Hepatocyte (in vitro differentiated cells): ENCODE results near the gene PRR36. TPM values are rescaled to one million over a fixed set of nuclear protein-coding genes. Genes with fewer than 3 reads are reported as not detected.

Experiments used
- DNase-seq: peaks from one replicate; pipeline ENCODE4 v3.0.0-alpha.2; 2016; ENCODE audit warnings: low spot score
- H2AFZ ChIP-seq: fragments of 200-600 bp; sonication (generic); 2 replicates; pipeline ENCODE4 v1.6.0; 2016; ENCODE audit warnings: antibody characterized with exemption, mild to moderate bottlenecking
- H3K27ac ChIP-seq: fragments of 200-600 bp; sonication (generic); 2 replicates; pipeline ENCODE4 v1.5.1; 2016; ENCODE audit warnings: mild to moderate bottlenecking
- H3K27me3 ChIP-seq: fragments of 200-600 bp; sonication (generic); 2 replicates; pipeline ENCODE4 v1.6.1; 2016
- H3K36me3 ChIP-seq: fragments of 200-600 bp; sonication (generic); replicated peaks from 2 replicates; pipeline ENCODE4 v1.5.1; 2016; ENCODE audit warnings: low read depth; ENCODE audit not compliant: insufficient read depth
- H3K4me1 ChIP-seq: fragments of 200-600 bp; sonication (generic); 2 replicates; pipeline ENCODE4 v1.5.1; 2016; ENCODE audit warnings: mild to moderate bottlenecking, moderate library complexity; ENCODE audit not compliant: insufficient read depth
- H3K4me2 ChIP-seq: fragments of 200-600 bp; sonication (generic); 2 replicates; pipeline ENCODE4 v1.6.0; 2016
- H3K4me3 ChIP-seq: fragments of 200-600 bp; sonication (generic); 2 replicates; pipeline ENCODE4 v1.5.1; 2016; ENCODE audit warnings: mild to moderate bottlenecking
- H3K79me2 ChIP-seq: fragments of 200-600 bp; sonication (generic); 2 replicates; pipeline ENCODE4 v1.6.0; 2017; ENCODE audit warnings: mild to moderate bottlenecking
- H3K9me2 ChIP-seq: fragments of 200-600 bp; sonication (generic); replicated peaks from 2 replicates; pipeline ENCODE4 v1.6.0; 2017; ENCODE audit warnings: mild to moderate bottlenecking; ENCODE audit not compliant: insufficient read depth
- H3K9me3 ChIP-seq: fragments of 200-600 bp; sonication (generic); 2 replicates; pipeline ENCODE4 v1.5.1; 2016; ENCODE audit warnings: low read depth, mild to moderate bottlenecking
- H4K20me1 ChIP-seq: fragments of 200-600 bp; sonication (generic); 2 replicates; pipeline ENCODE4 v1.6.0; 2016; ENCODE audit warnings: mild to moderate bottlenecking; ENCODE audit not compliant: insufficient read depth, poor library complexity, severe bottlenecking
- EZH2 ChIP-seq: fragments of 200-600 bp; sonication (generic); IDR thresholded peaks from 2 replicates; pipeline ENCODE4 v1.6.1; 2016; ENCODE audit warnings: antibody characterized with exemption, mild to moderate bottlenecking, borderline replicate concordance
- EZH2phosphoT487 ChIP-seq: fragments of 200-600 bp; sonication (generic); IDR thresholded peaks from one replicate; pipeline ENCODE4 v1.6.1; 2018; ENCODE audit warnings: antibody characterized with exemption, mild to moderate bottlenecking, low read depth, moderate library complexity; ENCODE audit not compliant: unreplicated experiment, severe bottlenecking
- WGBS: methylation state at CpG from one replicate; pipeline ENCODE4 v1.1.6; 2016; ENCODE audit warnings: low lambda C conversion rate; ENCODE audit errors: missing lambda C conversion rate; 5-methylcytosine and 5-hydroxymethylcytosine counted together
- polyA plus RNA-seq: library from polyadenylated mRNA; unstranded; fragments of >200 nt; fragmentation: Nextera tagmentation; extraction: Ambion mirVana; gene quantifications from 2 replicates; pipeline ENCODE4 v1.2.1, GENCODE V29; 2016
- total RNA-seq: library from RNA; depleted of rRNA; stranded (reverse); fragments of >200 nt; gene quantifications from 2 replicates; pipeline ENCODE4 v1.2.3, GENCODE V29; 2014
- TF ChIP-seq, protein P1 (sequence below): fragments of 200-600 bp; sonication (generic); IDR thresholded peaks from 2 replicates; pipeline ENCODE4 v1.5.1; 2016; ENCODE audit warnings: antibody characterized with exemption, mild to moderate bottlenecking; ENCODE audit not compliant: poor library complexity

The PRR36 gene
- total and polyA plus RNA-seq, 2 experiments from 2014 or later = 1.00 to 2.5 TPM

- Histone ChIP-seq H3K4me1 (no peaks in the 10 kb centered on the region), H3K4me3 (no peak overlapping the region), H2AFZ (no peak overlapping the region), H3K79me2 (no peaks in the 10 kb centered on the region), H3K4me2 (no peak overlapping the region), H3K27me3 (no peaks in the 10 kb centered on the region), H3K36me3 (no peaks in the 10 kb centered on the region), H3K9me3 (no peaks in the 10 kb centered on the region), H3K27ac (no peak overlapping the region), H3K9me2 (no peaks in the 10 kb centered on the region), H4K20me1 (no peaks in the 10 kb centered on the region)
- WGBS = 77% methylated on average over 10 of the region's 10 CpGs
- DNase-seq = peak; percentile 4
- TF ChIP-seq EZH2phosphoT487 = no peak
- TF ChIP-seq EZH2 = no peak
- TF ChIP-seq, protein P1, sequence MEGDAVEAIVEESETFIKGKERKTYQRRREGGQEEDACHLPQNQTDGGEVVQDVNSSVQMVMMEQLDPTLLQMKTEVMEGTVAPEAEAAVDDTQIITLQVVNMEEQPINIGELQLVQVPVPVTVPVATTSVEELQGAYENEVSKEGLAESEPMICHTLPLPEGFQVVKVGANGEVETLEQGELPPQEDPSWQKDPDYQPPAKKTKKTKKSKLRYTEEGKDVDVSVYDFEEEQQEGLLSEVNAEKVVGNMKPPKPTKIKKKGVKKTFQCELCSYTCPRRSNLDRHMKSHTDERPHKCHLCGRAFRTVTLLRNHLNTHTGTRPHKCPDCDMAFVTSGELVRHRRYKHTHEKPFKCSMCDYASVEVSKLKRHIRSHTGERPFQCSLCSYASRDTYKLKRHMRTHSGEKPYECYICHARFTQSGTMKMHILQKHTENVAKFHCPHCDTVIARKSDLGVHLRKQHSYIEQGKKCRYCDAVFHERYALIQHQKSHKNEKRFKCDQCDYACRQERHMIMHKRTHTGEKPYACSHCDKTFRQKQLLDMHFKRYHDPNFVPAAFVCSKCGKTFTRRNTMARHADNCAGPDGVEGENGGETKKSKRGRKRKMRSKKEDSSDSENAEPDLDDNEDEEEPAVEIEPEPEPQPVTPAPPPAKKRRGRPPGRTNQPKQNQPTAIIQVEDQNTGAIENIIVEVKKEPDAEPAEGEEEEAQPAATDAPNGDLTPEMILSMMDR = no peak
These were observed 29.2 kb downstream of the PRR36 start for GRCh38 chr19:7844951-7845350.

GRCh38 chr19:7844405-7844804 is 29.8 kb downstream of the PRR36 start:
- H3K4me3 ChIP-seq = no peak overlapping the region
- H3K4me1 ChIP-seq = no peaks in the 10 kb centered on the region
- WGBS = 77% methylated on average over 5 of the region's 5 CpGs
- H3K27ac ChIP-seq = no peak overlapping the region
- TF ChIP-seq, protein P1 = no peak
- TF ChIP-seq EZH2 (no peak), EZH2phosphoT487 (no peak)
- no peaks in the 10 kb centered on the region for H3K79me2 ChIP-seq
- no peak overlapping the region for H2AFZ ChIP-seq
- H3K36me3 ChIP-seq = no peaks in the 10 kb centered on the region
- H3K27me3 ChIP-seq = no peaks in the 10 kb centered on the region
- H3K9me3 ChIP-seq = no peaks in the 10 kb centered on the region
- H4K20me1 ChIP-seq = no peaks in the 10 kb centered on the region
- H3K9me2 ChIP-seq = no peaks in the 10 kb centered on the region
- no peak overlapping the region for H3K4me2 ChIP-seq
- no peak for DNase-seq

DNA sequence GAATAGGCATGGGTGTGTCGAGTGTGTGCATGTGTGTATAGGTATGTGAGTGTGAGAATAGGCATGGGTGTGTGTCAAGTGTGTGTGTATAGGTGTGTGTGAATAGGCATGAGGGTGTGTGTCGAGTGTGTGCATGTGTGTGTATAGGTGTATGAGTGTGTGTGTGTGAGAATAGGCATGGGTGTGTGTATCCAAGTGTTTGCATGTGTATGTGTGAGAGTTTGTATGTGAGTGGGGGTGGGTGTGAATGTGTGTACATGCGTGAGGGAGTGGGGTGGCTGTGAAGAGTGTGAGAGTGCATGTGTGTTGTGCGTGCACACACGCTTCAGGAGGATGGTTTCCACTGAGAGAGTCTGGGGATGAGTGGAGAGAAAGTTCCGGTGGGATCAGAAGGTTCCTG is 30.7 kb downstream of the PRR36 start:
- H4K20me1 ChIP-seq = no peaks in the 10 kb centered on the region
- no peak for TF ChIP-seq EZH2phosphoT487
- H2AFZ ChIP-seq = no peak overlapping the region
- H3K36me3 ChIP-seq = no peaks in the 10 kb centered on the region
- no peak overlapping the region for H3K27ac ChIP-seq
- H3K9me3 ChIP-seq = no peaks in the 10 kb centered on the region
- no peak overlapping the region for H3K4me2 ChIP-seq
- DNase-seq = no peak
- no peaks in the 10 kb centered on the region for H3K79me2 ChIP-seq
- no peaks in the 10 kb centered on the region for H3K27me3 ChIP-seq
- H3K9me2 ChIP-seq = no peaks in the 10 kb centered on the region
- H3K4me1 ChIP-seq = no peaks in the 10 kb centered on the region
- H3K4me3 ChIP-seq = no peak overlapping the region
- WGBS = 98% methylated on average over 6 of the region's 6 CpGs

GRCh38 chr19:7842661-7843294 is 31.4 kb downstream of the PRR36 start:
- Histone ChIP-seq H2AFZ (no peak overlapping the region), H3K27me3 (no peaks in the 10 kb centered on the region), H3K4me1 (no peaks in the 10 kb centered on the region), H3K9me2 (no peaks in the 10 kb centered on the region), H3K27ac (no peak overlapping the region), H3K4me3 (no peak overlapping the region), H3K9me3 (no peaks in the 10 kb centered on the region), H3K79me2 (no peaks in the 10 kb centered on the region), H4K20me1 (no peaks in the 10 kb centered on the region), H3K4me2 (no peak overlapping the region), H3K36me3 (no peaks in the 10 kb centered on the region)
- no peak for TF ChIP-seq EZH2
- TF ChIP-seq, protein P1 = no peak
- TF ChIP-seq EZH2phosphoT487 = no peak
- no peak for DNase-seq
- WGBS = over 99% methylated on average over 12 of the region's 12 CpGs
